DOHH2 (cell line): ENCODE results near the gene SLC48A1.

Source experiments
- H3F3A ChIP-seq: fragments of 200-600 bp; sonication (generic), shearing (Covaris generic); 2 replicates; pipeline ENCODE4 v1.6.0; 2016; ENCODE audit warnings: antibody characterized with exemption, mild to moderate bottlenecking; ENCODE audit not compliant: control insufficient read depth, insufficient read depth
- H3K27ac ChIP-seq: fragments of 200-600 bp; sonication (generic); 2 replicates; pipeline ENCODE4 v1.5.1; 2014; ENCODE audit warnings: low read depth, mild to moderate bottlenecking, low read length, moderate library complexity
- H3K27me3 ChIP-seq: fragments of 200-600 bp; sonication (generic); 2 replicates; pipeline ENCODE4 v1.6.1; 2014; ENCODE audit warnings: mild to moderate bottlenecking, low read length, mixed read lengths; ENCODE audit not compliant: control insufficient read depth
- H3K36me3 ChIP-seq: fragments of 200-600 bp; sonication (generic); 2 replicates; pipeline ENCODE4 v1.6.1; 2014; ENCODE audit warnings: mild to moderate bottlenecking, low read length, moderate library complexity, mixed read lengths; ENCODE audit not compliant: control insufficient read depth
- H3K4me1 ChIP-seq: fragments of 200-600 bp; sonication (generic); 2 replicates; pipeline ENCODE4 v1.6.1; 2014; ENCODE audit warnings: mild to moderate bottlenecking, low read length, mixed read lengths; ENCODE audit not compliant: control insufficient read depth
- H3K4me2 ChIP-seq: fragments of 200-600 bp; sonication (generic); 2 replicates; pipeline ENCODE4 v1.6.0; 2014; ENCODE audit warnings: mild to moderate bottlenecking, low read length, moderate library complexity
- H3K4me3 ChIP-seq: fragments of 200-600 bp; sonication (generic); 2 replicates; pipeline ENCODE4 v1.5.1; 2014; ENCODE audit warnings: mild to moderate bottlenecking, low read length, mixed read lengths
- H3K79me2 ChIP-seq: fragments of 200-600 bp; sonication (generic); 2 replicates; pipeline ENCODE4 v1.6.1; 2014; ENCODE audit warnings: mild to moderate bottlenecking, low read length, mixed read lengths; ENCODE audit not compliant: control insufficient read depth
- H3K9me2 ChIP-seq: fragments of 200-600 bp; sonication (generic); replicated peaks from 2 replicates; pipeline ENCODE4 v1.6.1; 2014; ENCODE audit warnings: mild to moderate bottlenecking, low read length, mixed read lengths; ENCODE audit not compliant: control insufficient read depth
- H3K9me3 ChIP-seq: fragments of 200-600 bp; sonication (generic); 2 replicates; pipeline ENCODE4 v1.6.1; 2014; ENCODE audit warnings: antibody characterized with exemption, low read length, mixed read lengths; ENCODE audit not compliant: control insufficient read depth, insufficient read depth
- H4K20me1 ChIP-seq: fragments of 200-600 bp; sonication (generic); 2 replicates; pipeline ENCODE4 v1.6.0; 2014; ENCODE audit warnings: low read depth, mild to moderate bottlenecking, antibody characterized with exemption, low read length, moderate library complexity; ENCODE audit not compliant: control insufficient read depth, insufficient read depth
- EZH2phosphoT487 ChIP-seq: fragments of 200-600 bp; sonication (generic); IDR thresholded peaks from 2 replicates; pipeline ENCODE4 v1.6.1; 2017; ENCODE audit warnings: borderline replicate concordance, mild to moderate bottlenecking, antibody characterized with exemption, low read length, moderate library complexity, mixed read lengths
- TF ChIP-seq, protein P1 (sequence below): fragments of 200-600 bp; sonication (generic); IDR thresholded peaks from one replicate; pipeline ENCODE4 v1.5.1; 2014; ENCODE audit warnings: antibody characterized with exemption, mild to moderate bottlenecking, low read depth, low read length; ENCODE audit not compliant: poor library complexity, severe bottlenecking

Gene SLC48A1

DNA sequence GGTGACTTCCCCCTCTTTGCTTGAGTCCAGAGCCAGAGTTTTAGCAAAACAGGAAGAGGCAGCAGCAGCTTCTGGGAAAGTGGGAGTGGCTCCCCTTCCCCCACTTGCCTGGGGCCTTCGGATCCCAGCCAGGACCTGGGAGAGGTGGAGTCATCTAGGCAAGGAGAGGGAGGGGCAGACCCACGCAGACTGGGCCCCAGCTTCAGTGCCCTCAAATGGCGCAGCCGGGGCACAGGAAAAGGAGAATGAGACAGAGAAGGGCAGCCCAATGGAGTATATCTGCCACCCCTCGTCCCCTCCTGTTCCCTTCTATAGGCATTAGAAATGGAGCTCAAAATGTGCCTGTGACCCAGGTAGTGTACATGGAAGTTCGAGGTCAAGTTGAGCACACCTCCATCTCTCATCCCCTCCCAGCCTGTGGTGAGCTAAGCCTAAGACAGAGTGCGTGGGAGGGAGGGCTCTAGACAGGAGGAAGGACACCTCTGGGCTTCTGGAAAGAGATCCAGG lies 56.0 kb downstream of the SLC48A1 start:
- no peak for TF ChIP-seq EZH2phosphoT487
- TF ChIP-seq, protein P1, sequence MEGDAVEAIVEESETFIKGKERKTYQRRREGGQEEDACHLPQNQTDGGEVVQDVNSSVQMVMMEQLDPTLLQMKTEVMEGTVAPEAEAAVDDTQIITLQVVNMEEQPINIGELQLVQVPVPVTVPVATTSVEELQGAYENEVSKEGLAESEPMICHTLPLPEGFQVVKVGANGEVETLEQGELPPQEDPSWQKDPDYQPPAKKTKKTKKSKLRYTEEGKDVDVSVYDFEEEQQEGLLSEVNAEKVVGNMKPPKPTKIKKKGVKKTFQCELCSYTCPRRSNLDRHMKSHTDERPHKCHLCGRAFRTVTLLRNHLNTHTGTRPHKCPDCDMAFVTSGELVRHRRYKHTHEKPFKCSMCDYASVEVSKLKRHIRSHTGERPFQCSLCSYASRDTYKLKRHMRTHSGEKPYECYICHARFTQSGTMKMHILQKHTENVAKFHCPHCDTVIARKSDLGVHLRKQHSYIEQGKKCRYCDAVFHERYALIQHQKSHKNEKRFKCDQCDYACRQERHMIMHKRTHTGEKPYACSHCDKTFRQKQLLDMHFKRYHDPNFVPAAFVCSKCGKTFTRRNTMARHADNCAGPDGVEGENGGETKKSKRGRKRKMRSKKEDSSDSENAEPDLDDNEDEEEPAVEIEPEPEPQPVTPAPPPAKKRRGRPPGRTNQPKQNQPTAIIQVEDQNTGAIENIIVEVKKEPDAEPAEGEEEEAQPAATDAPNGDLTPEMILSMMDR, result no peak
- H3K36me3 ChIP-seq, result no peaks in the 10 kb centered on the region
- peak overlapping the region; percentile 70 for H3K4me2 ChIP-seq
- no peaks in the 10 kb centered on the region for H4K20me1 ChIP-seq
- H3K4me1 ChIP-seq, result peaks cover 99% of the 10 kb centered on the region
- peak overlapping the region; percentile 53 for H3K4me3 ChIP-seq
- peaks cover 37% of the 10 kb centered on the region for H3F3A ChIP-seq
- peaks cover 5% of the 10 kb centered on the region for H3K79me2 ChIP-seq
- H3K9me2 ChIP-seq, result no peaks in the 10 kb centered on the region
- H3K27me3 ChIP-seq, result no peaks in the 10 kb centered on the region
- H3K27ac ChIP-seq, result peak overlapping the region; percentile 62
- H3K9me3 ChIP-seq, result no peaks in the 10 kb centered on the region

DNA sequence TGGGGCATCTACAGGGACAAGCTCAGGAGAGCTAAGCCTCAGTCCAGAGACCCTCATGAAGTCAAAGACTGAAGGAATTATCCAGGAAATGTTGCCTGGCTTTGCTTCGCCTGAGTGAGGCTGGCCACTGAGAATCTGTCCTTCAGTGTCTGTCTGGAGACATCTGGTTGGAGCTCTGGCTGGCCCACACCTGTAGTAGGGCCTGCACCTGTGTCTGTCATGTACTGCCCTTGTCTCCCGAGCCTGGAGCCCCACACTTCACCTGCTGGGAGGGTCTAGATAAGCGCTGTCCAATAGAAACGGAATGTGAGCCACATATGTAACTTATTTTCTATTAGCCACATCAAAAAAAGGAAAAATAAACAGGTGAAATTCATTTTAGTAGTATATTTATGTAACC lies 56.5 kb downstream of the SLC48A1 start:
- TF ChIP-seq EZH2phosphoT487, result no peak
- TF ChIP-seq, protein P1, result no peak
- H3K4me2 ChIP-seq, result peak overlapping the region; percentile 70
- peaks cover 5% of the 10 kb centered on the region for H3K79me2 ChIP-seq
- H3K36me3 ChIP-seq, result no peaks in the 10 kb centered on the region; the same call in 1 of the 2 replicates
- H3K4me1 ChIP-seq, result peaks cover 99% of the 10 kb centered on the region
- no peaks in the 10 kb centered on the region for H4K20me1 ChIP-seq
- peaks cover 42% of the 10 kb centered on the region for H3F3A ChIP-seq
- H3K27me3 ChIP-seq, result no peaks in the 10 kb centered on the region
- H3K27ac ChIP-seq, result peak overlapping the region; percentile 62
- H3K4me3 ChIP-seq, result peak overlapping the region; percentile 53
- no peaks in the 10 kb centered on the region for H3K9me3 ChIP-seq
- no peaks in the 10 kb centered on the region for H3K9me2 ChIP-seq
